Parathyroid adenoma (tissue), 2 donors: ENCODE results near the gene ITLN1.

Experiments
- H2AFZ ChIP-seq: fragments of 300-600 bp; sonication (generic); one replicate; pipeline ENCODE4 v1.7.0; 2017; ENCODE audit warnings: antibody characterized with exemption, mild to moderate bottlenecking
- H3K27ac ChIP-seq: fragments of 300-600 bp; sonication (generic); one replicate; pipeline ENCODE4 v1.7.0; 2017
- H3K27me3 ChIP-seq: fragments of 300-600 bp; sonication (generic); one replicate; pipeline ENCODE4 v1.7.0; 2017; ENCODE audit warnings: low read length; ENCODE audit not compliant: control insufficient read depth, insufficient read depth
- H3K36me3 ChIP-seq: fragments of 300-600 bp; sonication (generic); one replicate; pipeline ENCODE4 v1.7.0; 2017; ENCODE audit warnings: low read length; ENCODE audit not compliant: control insufficient read depth, insufficient read depth
- H3K4me1 ChIP-seq: fragments of 300-600 bp; sonication (generic); one replicate; pipeline ENCODE4 v1.7.0; 2017; ENCODE audit warnings: control low read depth
- H3K4me2 ChIP-seq: fragments of 300-600 bp; sonication (generic); one replicate; pipeline ENCODE4 v1.7.0; 2017; ENCODE audit warnings: low read length
- H3K4me3 ChIP-seq: fragments of 300-600 bp; sonication (generic); one replicate; pipeline ENCODE4 v1.7.0; 2017; ENCODE audit warnings: low read depth, low read length
- H3K79me2 ChIP-seq: fragments of 300-600 bp; sonication (generic); one replicate; pipeline ENCODE4 v1.7.0; 2017; ENCODE audit warnings: control low read depth
- H3K9ac ChIP-seq: fragments of 300-600 bp; sonication (generic); one replicate; pipeline ENCODE4 v1.7.0; 2017; ENCODE audit warnings: mild to moderate bottlenecking
- H3K9me3 ChIP-seq: fragments of 300-600 bp; sonication (generic); one replicate; pipeline ENCODE4 v1.7.0; 2017; ENCODE audit warnings: low read length; ENCODE audit not compliant: control insufficient read depth
- CTCF ChIP-seq: fragments of 300-600 bp; sonication (generic); IDR thresholded peaks from one replicate; pipeline ENCODE4 v1.7.0; 2017; ENCODE audit warnings: antibody characterized with exemption, mild to moderate bottlenecking
- donor health status: primary hyperparathyroidism.

The ITLN1 gene

DNA sequence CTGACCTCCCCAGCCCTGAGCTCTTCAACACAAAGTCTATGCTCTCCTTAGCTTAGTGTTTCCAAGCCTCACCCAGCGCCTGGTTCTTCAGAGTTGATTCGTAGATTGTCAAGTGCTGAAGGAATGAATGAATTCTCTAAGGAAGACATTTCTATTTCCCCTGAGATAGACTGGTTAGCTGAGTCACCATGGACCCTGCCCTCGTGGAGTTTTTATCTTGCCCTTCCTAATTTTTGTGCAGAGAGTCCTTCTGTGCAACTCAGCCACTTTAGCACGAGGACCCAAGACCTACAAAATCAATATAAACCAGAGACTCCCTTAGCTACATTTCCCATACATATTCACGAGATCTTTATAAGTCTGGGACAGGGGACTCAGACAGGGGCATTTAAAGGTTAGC is 19.6 kb downstream of the ITLN1 start:
- Histone ChIP-seq H3K36me3 (no peaks in the 10 kb centered on the region), H3K27me3 (no peaks in the 10 kb centered on the region), H2AFZ (no peak overlapping the region), H3K4me2 (no peak overlapping the region), H3K27ac (no peak overlapping the region), H3K9me3 (no peaks in the 10 kb centered on the region), H3K4me3 (no peak overlapping the region), H3K4me1 (no peaks in the 10 kb centered on the region), H3K9ac (no peak overlapping the region), H3K79me2 (no peaks in the 10 kb centered on the region)
- no peak for TF ChIP-seq CTCF

- H3K27ac ChIP-seq: no peak overlapping the region
- no peaks in the 10 kb centered on the region for H3K4me1 ChIP-seq
- TF ChIP-seq CTCF: no peak
Measured at GRCh38 chr1:160864173-160864572, 20.8 kb downstream of the ITLN1 start.

DNA sequence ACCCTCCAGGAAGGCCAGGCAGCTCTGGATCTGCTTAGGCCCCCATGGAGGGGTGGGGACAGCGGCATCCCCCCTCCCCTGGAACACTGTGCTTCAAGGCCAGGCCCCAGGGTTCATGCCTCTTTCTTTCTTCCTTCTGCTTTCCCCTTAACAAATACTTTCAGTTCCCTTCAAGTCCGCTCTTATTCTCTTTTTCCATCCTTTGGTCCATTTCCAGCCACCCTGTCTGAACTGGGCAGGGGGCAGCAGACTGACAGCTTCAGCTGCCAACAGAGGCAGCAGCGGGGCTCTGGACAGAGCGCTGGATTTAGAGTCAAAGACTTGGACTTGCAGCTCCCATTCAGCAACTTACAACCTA is 21.2 kb downstream of the ITLN1 start:
- Histone ChIP-seq H3K27ac (no peak overlapping the region), H2AFZ (no peak overlapping the region)
- no peak for TF ChIP-seq CTCF

More at GRCh38 chr1:160864173-160864572, 20.8 kb downstream of the ITLN1 start:
- no peak overlapping the region for H3K4me2 ChIP-seq
- H3K79me2 ChIP-seq: no peaks in the 10 kb centered on the region
- H3K9ac ChIP-seq: no peak overlapping the region
- H3K27me3 ChIP-seq: no peaks in the 10 kb centered on the region
- H2AFZ ChIP-seq: no peak overlapping the region
- no peak overlapping the region for H3K4me3 ChIP-seq
- H3K9me3 ChIP-seq: no peaks in the 10 kb centered on the region
- no peaks in the 10 kb centered on the region for H3K36me3 ChIP-seq

DNA sequence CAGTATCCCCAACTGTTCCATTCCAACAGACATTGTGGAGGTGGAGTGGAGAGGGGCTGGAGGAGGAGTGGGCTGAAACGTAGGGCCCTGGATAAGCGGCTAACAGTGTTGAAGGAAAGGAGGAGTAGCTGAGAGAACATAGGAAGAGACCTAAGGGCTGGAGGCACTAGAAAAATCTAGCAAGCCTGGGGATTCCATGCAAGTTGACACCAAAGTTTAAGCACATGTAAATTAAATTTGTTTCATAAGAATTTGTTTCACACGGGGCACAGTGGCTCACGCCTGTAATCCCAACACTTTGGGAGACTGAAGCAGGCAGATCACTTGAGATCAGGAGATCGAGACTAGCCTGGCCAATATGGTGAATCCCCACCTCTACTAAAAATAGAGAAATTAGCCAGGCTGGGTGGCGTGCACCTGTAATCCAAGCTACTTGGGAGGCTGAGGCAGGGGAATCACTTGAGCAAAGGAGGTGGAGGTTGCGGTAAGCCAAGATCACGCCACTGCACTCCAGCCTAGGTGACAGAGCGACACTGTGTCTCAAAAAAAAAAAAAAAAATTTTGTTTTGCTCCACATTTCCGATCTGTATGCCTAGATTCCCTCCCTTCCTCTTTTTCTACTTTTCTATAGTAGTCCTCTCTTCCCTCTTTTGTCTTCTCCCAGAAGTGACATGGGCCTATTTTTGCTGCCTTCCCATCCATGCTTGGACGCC is 21.8 kb downstream of the ITLN1 start:
- H3K4me1 ChIP-seq: no peaks in the 10 kb centered on the region
- H3K9ac ChIP-seq: no peak overlapping the region
- no peaks in the 10 kb centered on the region for H3K27me3 ChIP-seq
- H3K79me2 ChIP-seq: no peaks in the 10 kb centered on the region
- H3K9me3 ChIP-seq: no peaks in the 10 kb centered on the region
- H2AFZ ChIP-seq: no peak overlapping the region
- no peak overlapping the region for H3K4me2 ChIP-seq
- no peaks in the 10 kb centered on the region for H3K36me3 ChIP-seq
- no peak for TF ChIP-seq CTCF
- H3K4me3 ChIP-seq: no peak overlapping the region
- no peak overlapping the region for H3K27ac ChIP-seq

More for the DNA sequence above, 21.2 kb downstream of the ITLN1 start:
- Histone ChIP-seq H3K79me2 (no peaks in the 10 kb centered on the region), H3K4me3 (no peak overlapping the region), H3K4me2 (no peak overlapping the region), H3K9ac (no peak overlapping the region), H3K9me3 (no peaks in the 10 kb centered on the region), H3K27me3 (no peaks in the 10 kb centered on the region), H3K4me1 (no peaks in the 10 kb centered on the region), H3K36me3 (no peaks in the 10 kb centered on the region)
